GM12864 (cell line): ENCODE data around the gene EGFR.
A peak's percentile ranks its signal among the peaks of the same experiment; 100 is the strongest.

Experiments
- DNase-seq: peaks from one replicate; pipeline ENCODE4 v3.0.0-alpha.2; 2011; ENCODE audit warnings: low read depth
- H3K4me3 ChIP-seq: 2 replicates; pipeline ENCODE4 v1.5.1; 2011; ENCODE audit warnings: mild to moderate bottlenecking, low read depth, low read length, control low read depth
- TF ChIP-seq, protein P1 (sequence below): IDR thresholded peaks from 2 replicates; pipeline ENCODE4 v1.5.1; 2011; ENCODE audit warnings: low read depth, mild to moderate bottlenecking, moderate library complexity, low read length, control low read depth, inconsistent platforms; ENCODE audit errors: missing control alignments

The EGFR gene

DNA sequence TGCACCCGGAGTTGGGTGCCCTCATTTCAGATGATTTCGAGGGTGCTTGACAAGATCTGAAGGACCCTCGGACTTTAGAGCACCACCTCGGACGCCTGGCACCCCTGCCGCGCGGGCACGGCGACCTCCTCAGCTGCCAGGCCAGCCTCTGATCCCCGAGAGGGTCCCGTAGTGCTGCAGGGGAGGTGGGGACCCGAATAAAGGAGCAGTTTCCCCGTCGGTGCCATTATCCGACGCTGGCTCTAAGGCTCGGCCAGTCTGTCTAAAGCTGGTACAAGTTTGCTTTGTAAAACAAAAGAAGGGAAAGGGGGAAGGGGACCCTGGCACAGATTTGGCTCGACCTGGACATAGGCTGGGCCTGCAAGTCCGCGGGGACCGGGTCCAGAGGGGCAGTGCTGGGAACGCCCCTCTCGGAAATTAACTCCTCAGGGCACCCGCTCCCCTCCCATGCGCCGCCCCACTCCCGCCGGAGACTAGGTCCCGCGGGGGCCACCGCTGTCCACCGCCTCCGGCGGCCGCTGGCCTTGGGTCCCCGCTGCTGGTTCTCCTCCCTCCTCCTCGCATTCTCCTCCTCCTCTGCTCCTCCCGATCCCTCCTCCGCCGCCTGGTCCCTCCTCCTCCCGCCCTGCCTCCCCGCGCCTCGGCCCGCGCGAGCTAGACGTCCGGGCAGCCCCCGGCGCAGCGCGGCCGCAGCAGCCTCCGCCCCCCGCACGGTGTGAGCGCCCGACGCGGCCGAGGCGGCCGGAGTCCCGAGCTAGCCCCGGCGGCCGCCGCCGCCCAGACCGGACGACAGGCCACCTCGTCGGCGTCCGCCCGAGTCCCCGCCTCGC, at the start of gene EGFR:
Gene EGFR (plus strand): TSS at position 657 of the 830 bp plus-strand sequence. CDS start 261 bp downstream, outside the sequence.
- H3K4me3 ChIP-seq: peak within 1 kb of the TSS; percentile 18
- DNase-seq: no peak
- TF ChIP-seq, protein P1, sequence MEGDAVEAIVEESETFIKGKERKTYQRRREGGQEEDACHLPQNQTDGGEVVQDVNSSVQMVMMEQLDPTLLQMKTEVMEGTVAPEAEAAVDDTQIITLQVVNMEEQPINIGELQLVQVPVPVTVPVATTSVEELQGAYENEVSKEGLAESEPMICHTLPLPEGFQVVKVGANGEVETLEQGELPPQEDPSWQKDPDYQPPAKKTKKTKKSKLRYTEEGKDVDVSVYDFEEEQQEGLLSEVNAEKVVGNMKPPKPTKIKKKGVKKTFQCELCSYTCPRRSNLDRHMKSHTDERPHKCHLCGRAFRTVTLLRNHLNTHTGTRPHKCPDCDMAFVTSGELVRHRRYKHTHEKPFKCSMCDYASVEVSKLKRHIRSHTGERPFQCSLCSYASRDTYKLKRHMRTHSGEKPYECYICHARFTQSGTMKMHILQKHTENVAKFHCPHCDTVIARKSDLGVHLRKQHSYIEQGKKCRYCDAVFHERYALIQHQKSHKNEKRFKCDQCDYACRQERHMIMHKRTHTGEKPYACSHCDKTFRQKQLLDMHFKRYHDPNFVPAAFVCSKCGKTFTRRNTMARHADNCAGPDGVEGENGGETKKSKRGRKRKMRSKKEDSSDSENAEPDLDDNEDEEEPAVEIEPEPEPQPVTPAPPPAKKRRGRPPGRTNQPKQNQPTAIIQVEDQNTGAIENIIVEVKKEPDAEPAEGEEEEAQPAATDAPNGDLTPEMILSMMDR: no peak

DNA sequence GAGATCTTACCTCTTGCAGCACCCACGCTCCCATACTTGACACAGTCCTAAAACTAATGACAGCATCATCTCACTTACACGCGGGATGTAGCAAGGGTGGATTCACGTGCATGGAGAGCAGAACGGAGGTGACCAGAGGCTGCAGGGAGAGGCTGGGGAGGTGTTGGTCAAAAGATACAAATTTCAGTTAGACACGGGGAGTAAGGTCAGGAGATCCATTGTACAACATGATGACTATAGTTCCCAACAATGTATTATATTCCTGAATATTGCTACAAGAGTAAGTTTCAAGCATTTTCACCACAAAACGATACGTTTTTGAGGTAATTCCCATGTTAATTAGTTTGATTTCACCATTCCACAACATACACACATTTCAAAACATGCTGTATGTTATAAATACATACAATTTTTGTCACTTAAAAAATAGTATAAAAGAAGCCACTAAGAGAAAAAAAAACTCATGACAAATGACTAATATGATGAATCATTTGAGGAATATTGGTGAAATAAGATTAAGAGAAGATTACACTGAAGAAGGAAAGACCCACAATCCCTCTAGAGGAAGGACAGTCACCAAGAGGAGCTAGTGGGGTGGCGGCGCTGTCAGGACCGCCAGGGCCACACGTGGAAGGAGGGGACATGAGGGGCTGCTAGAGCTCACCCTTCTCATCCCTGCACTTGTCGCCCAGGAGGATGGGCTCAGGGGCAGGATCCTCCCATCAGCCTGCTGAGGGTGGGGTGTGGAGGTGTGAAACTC, 49.4 kb upstream of the EGFR start:
- TF ChIP-seq, protein P1: no peak
- H3K4me3 ChIP-seq: no peak overlapping the region
- DNase-seq: no peak

DNA sequence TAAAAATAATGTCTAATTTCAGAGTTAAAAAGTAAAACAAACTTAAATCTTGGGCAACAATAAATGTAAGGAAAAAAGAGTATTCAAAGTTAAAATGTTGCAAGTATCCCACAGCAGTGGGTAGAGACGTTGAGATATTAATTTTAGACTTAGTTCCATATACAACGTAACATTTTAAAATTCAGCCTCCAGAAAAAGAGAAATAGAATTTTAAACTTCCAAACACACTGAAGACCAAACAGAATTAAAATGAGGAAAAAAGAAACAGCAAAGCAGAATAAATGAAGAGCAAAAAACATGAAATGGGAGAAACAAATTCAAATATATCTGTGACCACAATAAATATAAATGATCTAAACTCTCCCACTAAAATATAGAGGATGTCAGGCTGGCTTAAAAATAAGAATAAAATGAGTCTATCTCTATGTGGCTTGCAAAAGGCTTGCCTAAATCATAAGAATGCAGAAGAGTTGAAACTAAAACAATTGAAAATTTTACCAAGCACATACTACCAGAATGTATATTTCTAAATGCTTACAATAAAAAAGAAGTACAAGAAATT, 46.0 kb upstream of the EGFR start:
- H3K4me3 ChIP-seq: no peak overlapping the region
- TF ChIP-seq, protein P1: no peak
- DNase-seq: no peak

DNA sequence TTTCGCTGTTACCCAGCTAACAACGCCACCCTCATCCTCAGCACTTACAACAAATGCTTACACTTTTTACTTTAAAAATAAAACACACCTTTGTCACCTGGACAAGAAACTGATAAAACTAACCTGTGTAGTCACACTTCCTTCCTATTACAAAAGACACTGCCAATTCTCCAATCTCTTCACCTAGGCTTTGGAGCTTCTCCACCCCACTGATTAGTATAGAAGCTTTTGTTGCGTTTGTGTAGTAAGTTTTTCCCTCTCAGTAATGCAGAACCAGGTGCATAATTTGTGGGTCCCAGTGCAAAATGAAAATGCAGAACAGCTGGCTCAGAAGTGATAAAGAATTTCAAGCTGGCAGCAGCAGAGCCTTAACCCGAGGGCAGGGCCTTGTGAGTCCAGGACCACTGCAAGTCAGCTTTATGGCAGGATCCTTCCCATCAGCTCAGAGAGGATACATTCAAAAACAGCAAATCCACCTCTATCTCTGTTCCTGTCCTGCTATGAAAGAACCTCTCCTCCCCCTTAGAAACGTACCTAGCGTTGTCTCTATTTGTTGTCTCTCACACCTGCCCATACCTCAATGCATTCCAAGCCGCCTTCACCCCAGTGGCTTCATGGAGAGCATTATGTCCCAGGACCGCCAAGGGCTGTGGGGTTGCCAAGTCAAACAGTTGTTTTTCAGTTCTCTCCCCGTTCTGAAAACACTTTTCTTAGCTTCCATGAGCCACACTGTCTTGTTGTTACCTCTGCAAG, 40.3 kb upstream of the EGFR start:
- no peak for DNase-seq
- H3K4me3 ChIP-seq: no peak overlapping the region
- TF ChIP-seq, protein P1: no peak

DNA sequence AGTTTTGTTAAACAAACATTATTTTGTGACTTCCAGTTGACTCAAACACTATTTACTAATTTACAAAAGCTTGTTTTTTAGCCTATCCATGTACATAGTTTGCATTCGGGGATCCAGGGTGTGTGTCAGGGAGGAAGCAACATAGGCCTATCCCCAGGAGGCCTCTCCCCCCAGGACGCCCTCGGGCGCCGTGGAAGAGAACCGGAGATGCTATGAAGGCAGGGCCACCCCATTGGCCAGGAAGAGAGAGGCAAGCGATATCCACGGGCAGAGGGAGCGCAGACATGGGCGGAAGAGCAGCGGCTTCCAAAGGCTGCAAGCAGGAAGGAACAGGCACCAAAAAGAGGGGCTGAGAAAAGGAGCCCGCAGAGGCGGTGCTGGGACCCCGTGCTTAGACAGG, 38.3 kb upstream of the EGFR start:
- TF ChIP-seq, protein P1: no peak
- DNase-seq: no peak
- no peak overlapping the region for H3K4me3 ChIP-seq

DNA sequence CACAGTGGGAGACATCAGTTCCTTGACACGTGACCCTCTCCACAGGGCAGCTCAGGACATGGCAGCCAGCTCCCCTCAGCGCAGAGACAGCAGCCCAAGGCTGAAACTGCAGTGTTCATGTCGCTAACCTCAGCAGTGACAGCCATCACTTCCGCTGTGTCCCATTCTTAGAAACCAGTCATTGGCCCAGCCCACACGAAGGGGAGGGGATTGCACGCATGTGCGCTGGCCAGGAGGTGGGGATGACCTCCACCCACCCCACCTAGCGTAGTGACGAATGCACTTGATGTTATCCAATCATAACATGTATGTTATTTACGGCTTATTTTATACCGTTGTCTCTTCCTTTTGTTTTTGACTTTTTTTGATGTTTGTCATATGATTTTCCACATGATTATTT, 36.9 kb upstream of the EGFR start:
- TF ChIP-seq, protein P1: no peak
- no peak overlapping the region for H3K4me3 ChIP-seq
- DNase-seq: no peak
